Stimulated activated CD8-positive, alpha-beta memory T cell treated with anti-CD3 and anti-CD28 coated beads, Interleukin-15, amount 100 ng/mL, for 1 hour (primary cell): ENCODE results near the gene SFT2D3.

Experiments used
- DNase-seq: peaks from one replicate; pipeline ENCODE4 v3.0.0-alpha.2; 2020; ENCODE audit warnings: low read depth

Gene SFT2D3

GRCh38 chr2:127707890-127708648 lies 6.8 kb downstream of the SFT2D3 start:
- DNase-seq, result no peak

- no peak for DNase-seq
Observed at GRCh38 chr2:127709336-127709735, 8.0 kb downstream of the SFT2D3 start.

- no peak for DNase-seq
Observed at GRCh38 chr2:127712999-127713398, 11.7 kb downstream of the SFT2D3 start.

GRCh38 chr2:127713562-127713961 lies 12.3 kb downstream of the SFT2D3 start:
- no peak for DNase-seq

GRCh38 chr2:127715778-127716449 lies 14.6 kb downstream of the SFT2D3 start:
- DNase-seq, result no peak

- DNase-seq, result no peak
Observed at GRCh38 chr2:127718271-127718670, 17.0 kb downstream of the SFT2D3 start.

- no peak for DNase-seq
Observed at GRCh38 chr2:127719301-127720218, 18.3 kb downstream of the SFT2D3 start.

- DNase-seq, result no peak
Observed at GRCh38 chr2:127721311-127721977, 20.1 kb downstream of the SFT2D3 start.

GRCh38 chr2:127721978-127722355 lies 20.7 kb downstream of the SFT2D3 start:
- DNase-seq, result no peak

- DNase-seq, result no peak
Observed at GRCh38 chr2:127722807-127723206, 21.5 kb downstream of the SFT2D3 start.

GRCh38 chr2:127726158-127726880 lies 25.0 kb downstream of the SFT2D3 start:
- no peak for DNase-seq

- DNase-seq, result no peak
Observed at GRCh38 chr2:127733113-127733815, 32.0 kb downstream of the SFT2D3 start.

- DNase-seq, result no peak
Observed at GRCh38 chr2:127733816-127734537, 32.7 kb downstream of the SFT2D3 start.

GRCh38 chr2:127735044-127735443 lies 33.7 kb downstream of the SFT2D3 start:
- no peak for DNase-seq

GRCh38 chr2:127735537-127736399 lies 34.5 kb downstream of the SFT2D3 start:
- no peak for DNase-seq

- DNase-seq, result no peak
Observed at GRCh38 chr2:127737892-127738291, 36.6 kb downstream of the SFT2D3 start.

- DNase-seq, result no peak
Observed at GRCh38 chr2:127739800-127740199, 38.5 kb downstream of the SFT2D3 start.

- DNase-seq, result no peak
Observed at GRCh38 chr2:127740665-127741288, 39.5 kb downstream of the SFT2D3 start.
